ENCODE results near the gene FAM120B. TPM values are rescaled to one million over a fixed set of nuclear protein-coding genes. Genes with fewer than 3 reads are reported as not detected.

FAM120B gene
- polyA plus RNA-seq, 1 donor from 2014 or later, result 17.9 TPM

DNA sequence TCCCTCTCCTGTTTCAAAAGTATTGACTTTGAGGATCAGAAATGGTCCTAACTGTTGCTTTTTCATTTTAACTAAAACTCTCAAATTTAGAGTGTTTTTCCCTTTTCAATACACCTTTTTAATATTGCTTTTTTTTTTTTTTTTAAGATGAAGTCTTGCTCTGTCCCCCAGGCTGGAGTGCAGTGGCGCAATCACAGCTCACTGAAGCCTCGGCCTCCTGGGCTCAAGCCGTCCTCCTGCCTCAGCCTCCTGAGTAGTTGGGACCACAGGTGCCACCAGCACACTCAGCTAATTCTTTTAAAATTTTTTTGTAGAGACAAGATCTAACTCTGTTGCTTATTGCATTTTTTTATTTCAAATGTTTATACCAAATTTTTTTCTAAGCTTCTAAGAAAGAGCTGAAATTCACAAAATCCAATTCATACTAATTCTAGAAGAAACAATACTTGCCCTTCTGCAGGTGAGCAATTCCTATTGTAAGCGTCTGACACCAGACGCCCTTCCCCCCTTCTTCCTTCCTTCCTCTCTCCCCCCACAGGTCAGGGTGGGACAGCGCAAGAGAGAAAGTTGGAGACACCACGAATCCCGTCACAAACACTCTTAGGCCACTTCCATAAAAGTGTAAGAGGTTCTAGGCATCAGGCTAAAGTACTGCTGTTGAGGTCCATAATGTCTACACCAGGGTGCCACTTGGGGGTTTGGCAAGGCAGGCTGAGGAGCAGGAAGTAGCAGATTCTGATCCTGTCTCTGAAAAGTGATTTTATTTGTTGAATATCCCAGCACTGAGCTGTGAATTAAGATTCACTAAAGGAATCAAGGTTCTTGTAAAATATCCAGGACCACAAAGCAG is 28.4 kb upstream of the FAM120B start:
- Histone ChIP-seq H3F3A (ENCODE audit: insufficient read depth, low read length, poor library complexity, severe bottlenecking) (no peaks in the 10 kb centered on the region), H3K36me3 (ENCODE audit: insufficient read depth, low read length) (no peaks in the 10 kb centered on the region), H3K27me3 (ENCODE audit: insufficient read depth, low read depth, low read length) (no peaks in the 10 kb centered on the region), H3K4me2 (ENCODE audit: low read length) (no peak overlapping the region), H3K9me2 (ENCODE audit: insufficient read depth, low read length) (no peaks in the 10 kb centered on the region), H3K79me2 (replicated peaks; ENCODE audit: insufficient read depth, low read length) (no peaks in the 10 kb centered on the region), H3K4me3 (ENCODE audit: low read length) (no peak overlapping the region), H3K9ac (ENCODE audit: low read length) (no peak overlapping the region), H4K20me1 (ENCODE audit: insufficient read depth) (no peaks in the 10 kb centered on the region), H3K9me3 (ENCODE audit: low read length) (no peaks in the 10 kb centered on the region), H2AFZ (ENCODE audit: low read depth, low read length) (no peak overlapping the region), H3K27ac (ENCODE audit: low read length) (no peak overlapping the region)
- TF ChIP-seq, protein P1, sequence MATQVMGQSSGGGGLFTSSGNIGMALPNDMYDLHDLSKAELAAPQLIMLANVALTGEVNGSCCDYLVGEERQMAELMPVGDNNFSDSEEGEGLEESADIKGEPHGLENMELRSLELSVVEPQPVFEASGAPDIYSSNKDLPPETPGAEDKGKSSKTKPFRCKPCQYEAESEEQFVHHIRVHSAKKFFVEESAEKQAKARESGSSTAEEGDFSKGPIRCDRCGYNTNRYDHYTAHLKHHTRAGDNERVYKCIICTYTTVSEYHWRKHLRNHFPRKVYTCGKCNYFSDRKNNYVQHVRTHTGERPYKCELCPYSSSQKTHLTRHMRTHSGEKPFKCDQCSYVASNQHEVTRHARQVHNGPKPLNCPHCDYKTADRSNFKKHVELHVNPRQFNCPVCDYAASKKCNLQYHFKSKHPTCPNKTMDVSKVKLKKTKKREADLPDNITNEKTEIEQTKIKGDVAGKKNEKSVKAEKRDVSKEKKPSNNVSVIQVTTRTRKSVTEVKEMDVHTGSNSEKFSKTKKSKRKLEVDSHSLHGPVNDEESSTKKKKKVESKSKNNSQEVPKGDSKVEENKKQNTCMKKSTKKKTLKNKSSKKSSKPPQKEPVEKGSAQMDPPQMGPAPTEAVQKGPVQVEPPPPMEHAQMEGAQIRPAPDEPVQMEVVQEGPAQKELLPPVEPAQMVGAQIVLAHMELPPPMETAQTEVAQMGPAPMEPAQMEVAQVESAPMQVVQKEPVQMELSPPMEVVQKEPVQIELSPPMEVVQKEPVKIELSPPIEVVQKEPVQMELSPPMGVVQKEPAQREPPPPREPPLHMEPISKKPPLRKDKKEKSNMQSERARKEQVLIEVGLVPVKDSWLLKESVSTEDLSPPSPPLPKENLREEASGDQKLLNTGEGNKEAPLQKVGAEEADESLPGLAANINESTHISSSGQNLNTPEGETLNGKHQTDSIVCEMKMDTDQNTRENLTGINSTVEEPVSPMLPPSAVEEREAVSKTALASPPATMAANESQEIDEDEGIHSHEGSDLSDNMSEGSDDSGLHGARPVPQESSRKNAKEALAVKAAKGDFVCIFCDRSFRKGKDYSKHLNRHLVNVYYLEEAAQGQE (IDR thresholded peaks at IDR 0.05; ENCODE audit: borderline replicate concordance), result no peak

DNA sequence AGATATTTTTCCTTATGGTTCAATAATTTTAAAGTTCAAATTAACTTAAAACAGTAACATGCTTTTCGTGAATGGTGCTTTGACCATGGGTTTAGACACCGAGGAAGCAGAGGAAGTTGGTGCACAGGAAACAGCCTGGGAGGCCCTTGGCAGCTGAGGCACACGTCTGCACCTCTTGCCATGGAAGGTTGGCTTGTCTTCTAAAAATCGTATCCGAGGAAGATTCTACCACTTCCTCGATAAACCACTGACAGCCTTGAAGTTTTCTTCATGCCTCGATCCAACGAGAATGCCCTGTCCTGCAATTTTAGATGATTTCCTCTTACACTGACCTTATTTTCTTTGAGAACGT is 27.8 kb upstream of the FAM120B start:
- no peak overlapping the region for H3K4me2 ChIP-seq (ENCODE audit: low read length)
- no peaks in the 10 kb centered on the region for H3K9me2 ChIP-seq (ENCODE audit: insufficient read depth, low read length)
- H3K36me3 ChIP-seq (ENCODE audit: insufficient read depth, low read length), result no peaks in the 10 kb centered on the region
- no peaks in the 10 kb centered on the region for H3K79me2 ChIP-seq (replicated peaks; ENCODE audit: insufficient read depth, low read length)
- no peaks in the 10 kb centered on the region for H3K9me3 ChIP-seq (ENCODE audit: low read length)
- H3F3A ChIP-seq (ENCODE audit: insufficient read depth, low read length, poor library complexity, severe bottlenecking), result no peaks in the 10 kb centered on the region
- no peak overlapping the region for H3K9ac ChIP-seq (ENCODE audit: low read length)
- H3K27me3 ChIP-seq (ENCODE audit: insufficient read depth, low read depth, low read length), result no peaks in the 10 kb centered on the region
- H4K20me1 ChIP-seq (ENCODE audit: insufficient read depth), result no peaks in the 10 kb centered on the region
- H2AFZ ChIP-seq (ENCODE audit: low read depth, low read length), result no peak overlapping the region
- TF ChIP-seq EP300 (conservative IDR thresholded peaks at IDR 0.05; ENCODE audit: poor library complexity, severe bottlenecking) (no peak), TAF1 (IDR thresholded peaks at IDR 0.05; ENCODE audit: low read depth) (no peak), MXI1 (conservative IDR thresholded peaks at IDR 0.05; ENCODE audit: poor library complexity, severe bottlenecking) (no peak), POLR2AphosphoS5 (IDR thresholded peaks at IDR 0.05) (no peak), RAD21 (conservative IDR thresholded peaks at IDR 0.05) (no peak), EZH2 (IDR thresholded peaks at IDR 0.05; ENCODE audit: borderline replicate concordance, insufficient read depth, low read length, poor library complexity, severe bottlenecking) (no peak), SMC3 (conservative IDR thresholded peaks at IDR 0.05; ENCODE audit: poor library complexity) (no peak)
- TF ChIP-seq, protein P1 (IDR thresholded peaks at IDR 0.05; ENCODE audit: borderline replicate concordance), result no peak
- TF ChIP-seq, protein P2, sequence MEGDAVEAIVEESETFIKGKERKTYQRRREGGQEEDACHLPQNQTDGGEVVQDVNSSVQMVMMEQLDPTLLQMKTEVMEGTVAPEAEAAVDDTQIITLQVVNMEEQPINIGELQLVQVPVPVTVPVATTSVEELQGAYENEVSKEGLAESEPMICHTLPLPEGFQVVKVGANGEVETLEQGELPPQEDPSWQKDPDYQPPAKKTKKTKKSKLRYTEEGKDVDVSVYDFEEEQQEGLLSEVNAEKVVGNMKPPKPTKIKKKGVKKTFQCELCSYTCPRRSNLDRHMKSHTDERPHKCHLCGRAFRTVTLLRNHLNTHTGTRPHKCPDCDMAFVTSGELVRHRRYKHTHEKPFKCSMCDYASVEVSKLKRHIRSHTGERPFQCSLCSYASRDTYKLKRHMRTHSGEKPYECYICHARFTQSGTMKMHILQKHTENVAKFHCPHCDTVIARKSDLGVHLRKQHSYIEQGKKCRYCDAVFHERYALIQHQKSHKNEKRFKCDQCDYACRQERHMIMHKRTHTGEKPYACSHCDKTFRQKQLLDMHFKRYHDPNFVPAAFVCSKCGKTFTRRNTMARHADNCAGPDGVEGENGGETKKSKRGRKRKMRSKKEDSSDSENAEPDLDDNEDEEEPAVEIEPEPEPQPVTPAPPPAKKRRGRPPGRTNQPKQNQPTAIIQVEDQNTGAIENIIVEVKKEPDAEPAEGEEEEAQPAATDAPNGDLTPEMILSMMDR (IDR thresholded peaks at IDR 0.05; ENCODE audit: poor library complexity, severe bottlenecking), result no peak
- no peak overlapping the region for H3K27ac ChIP-seq (ENCODE audit: low read length)
- H3K4me3 ChIP-seq (ENCODE audit: low read length), result no peak overlapping the region
